HG02623 (cell line): Measurements from ENCODE around the gene INPP5K.
"Not testable (repeated sequence)": the region's sequence is repeated elsewhere in the genome, so short reads cannot be mapped to it uniquely, and the experiment has no call there.

Source experiments
- ATAC-seq: cut with Tn5 transposase; IDR thresholded peaks from one replicate; pipeline ENCODE4 v1.9.1; 2021; ENCODE audit warnings: moderate library complexity; ENCODE audit not compliant: unreplicated experiment

Gene INPP5K

DNA sequence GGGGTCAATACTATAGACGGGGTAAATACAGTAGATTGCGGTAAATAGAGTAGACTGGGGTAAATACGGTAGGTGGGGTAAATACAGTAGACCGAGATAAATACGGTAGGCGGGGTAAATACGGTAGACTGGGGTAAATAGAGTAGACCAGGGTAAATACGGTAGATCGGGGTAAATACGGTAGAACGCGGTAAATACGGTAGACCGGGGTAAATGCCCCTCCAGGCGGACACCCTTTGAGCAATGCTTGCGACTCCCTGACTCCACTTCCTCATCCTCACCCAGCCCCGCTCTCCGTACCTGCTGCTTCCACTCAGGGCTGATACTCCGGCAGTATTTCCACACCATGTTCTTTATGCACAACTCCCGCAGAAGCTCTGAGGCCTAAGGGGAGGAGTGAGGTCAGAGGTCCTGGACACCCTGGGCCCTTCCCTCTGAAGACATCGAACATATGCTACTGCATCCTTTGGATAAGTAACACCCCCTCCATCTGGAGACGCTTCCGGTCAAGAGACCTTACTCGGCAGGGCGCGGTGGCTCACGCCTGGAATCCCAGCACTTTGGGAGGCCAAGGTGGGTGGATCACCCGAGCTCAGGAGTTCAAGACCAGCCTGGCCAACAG is 47.1 kb downstream of the INPP5K start:
- no peak for ATAC-seq

DNA sequence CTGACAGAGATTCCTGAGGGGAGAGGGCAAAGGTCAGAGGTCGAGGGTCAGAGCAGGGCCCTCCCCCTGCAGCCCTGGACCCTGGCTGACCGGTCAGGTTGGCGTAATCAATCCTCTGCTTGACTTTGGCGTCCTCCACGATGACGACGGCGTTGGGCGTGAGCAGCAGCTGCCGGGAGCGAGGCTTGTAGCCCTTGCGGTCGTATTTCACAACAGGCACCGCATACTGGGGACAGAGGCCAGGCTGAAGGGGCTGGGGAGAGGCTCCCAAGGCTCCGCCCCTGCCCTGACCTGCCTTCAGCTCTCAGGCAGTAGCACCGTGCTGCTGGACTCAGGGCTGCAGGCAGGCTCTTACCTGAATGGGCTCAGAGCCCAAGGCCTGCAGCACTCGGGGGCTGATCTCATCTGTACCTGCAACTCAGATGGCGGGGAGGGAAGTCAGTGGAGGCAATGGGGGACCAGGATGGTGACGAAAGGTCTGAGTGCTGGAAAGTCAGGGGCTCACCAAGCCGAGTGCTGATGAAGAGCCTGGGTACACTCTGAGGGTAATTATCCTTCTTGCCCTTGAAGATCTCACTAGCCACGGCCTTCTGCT is 48.4 kb downstream of the INPP5K start:
- no peak for ATAC-seq

DNA sequence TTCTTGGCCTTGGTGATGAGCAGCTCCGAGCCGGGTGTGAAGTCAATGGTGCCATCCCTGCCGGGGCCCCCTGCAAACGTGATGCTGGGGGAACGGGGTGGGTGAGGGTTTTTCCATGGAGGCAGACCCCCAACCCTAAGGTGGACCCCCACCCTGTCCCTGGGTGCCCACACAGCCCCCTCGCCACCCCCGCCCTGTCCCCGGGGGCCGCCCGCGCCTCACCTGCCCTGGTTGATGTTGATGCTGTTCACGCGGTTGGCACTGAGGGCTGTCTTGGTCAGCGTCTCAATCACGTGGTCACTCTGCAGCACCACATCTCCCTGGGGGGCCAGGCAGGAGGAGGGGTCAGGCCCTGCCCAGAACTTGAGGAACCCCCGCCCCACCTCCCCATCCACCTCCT is 49.2 kb downstream of the INPP5K start:
- no peak for ATAC-seq

DNA sequence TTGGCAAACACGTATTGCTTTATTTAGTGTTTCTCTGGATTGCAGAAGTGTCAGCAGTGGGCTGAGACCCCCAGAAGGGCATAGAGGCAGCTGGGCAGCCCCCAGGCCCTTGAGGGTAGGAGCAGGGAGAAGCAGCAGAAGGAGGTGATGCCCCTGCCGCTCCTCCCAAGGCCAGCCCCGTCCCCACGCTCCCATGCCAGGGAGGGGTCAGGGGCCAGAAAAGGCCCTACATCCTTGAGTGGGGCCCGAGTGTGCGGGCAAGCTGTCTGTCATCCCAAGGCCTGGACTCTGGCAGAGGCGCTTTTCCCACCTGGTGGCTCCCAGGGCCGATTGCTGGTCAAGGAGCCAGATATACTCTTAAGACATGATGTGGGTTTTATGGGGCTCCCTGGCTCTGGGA is 52.2 kb downstream of the INPP5K start:
- no peak for ATAC-seq

DNA sequence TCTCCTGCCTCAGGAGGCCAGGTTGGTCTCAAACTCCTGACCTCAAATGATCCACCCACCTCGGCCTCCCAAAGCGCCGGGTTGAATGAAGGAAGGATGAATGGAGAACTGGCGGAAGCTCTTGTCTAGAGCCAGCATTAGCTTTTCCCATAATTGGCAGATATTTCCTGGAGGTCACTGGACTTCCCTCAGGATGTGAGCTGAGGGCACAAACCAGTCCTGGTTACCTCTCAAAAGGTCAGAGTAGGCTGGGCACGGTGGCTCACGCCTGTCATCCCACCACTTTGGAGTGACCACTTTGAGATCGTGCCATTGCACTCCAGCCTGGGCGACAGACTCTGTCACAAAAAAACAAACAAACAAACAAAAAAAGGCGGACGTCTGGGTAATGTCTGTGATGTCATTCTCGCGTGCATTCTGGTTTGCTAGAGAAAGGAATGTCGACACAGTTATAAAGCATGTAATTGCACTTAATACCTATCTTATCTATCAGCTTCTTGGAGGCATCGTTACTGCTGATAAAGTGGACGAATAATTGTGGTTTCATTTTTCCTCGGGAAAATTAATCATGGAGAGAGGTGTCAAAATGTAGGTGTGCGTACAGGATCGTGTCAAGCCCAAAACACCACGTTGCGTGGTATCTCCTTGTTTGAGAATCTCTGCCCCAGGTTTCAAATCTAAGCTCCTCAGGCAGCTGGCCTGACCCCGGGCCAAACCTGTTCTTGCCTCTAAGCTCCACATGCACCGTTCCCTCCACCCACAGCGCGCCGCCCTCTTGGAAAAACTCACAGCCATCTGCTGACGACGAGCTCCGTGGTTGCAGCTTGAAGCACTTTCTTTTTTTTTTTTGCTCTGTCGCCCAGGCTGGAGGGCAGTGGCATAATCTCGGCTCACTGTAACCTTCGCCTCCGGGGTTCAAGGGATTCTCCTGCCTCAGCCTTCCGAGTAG is 54.0 kb downstream of the INPP5K start:
- no peak for ATAC-seq

DNA sequence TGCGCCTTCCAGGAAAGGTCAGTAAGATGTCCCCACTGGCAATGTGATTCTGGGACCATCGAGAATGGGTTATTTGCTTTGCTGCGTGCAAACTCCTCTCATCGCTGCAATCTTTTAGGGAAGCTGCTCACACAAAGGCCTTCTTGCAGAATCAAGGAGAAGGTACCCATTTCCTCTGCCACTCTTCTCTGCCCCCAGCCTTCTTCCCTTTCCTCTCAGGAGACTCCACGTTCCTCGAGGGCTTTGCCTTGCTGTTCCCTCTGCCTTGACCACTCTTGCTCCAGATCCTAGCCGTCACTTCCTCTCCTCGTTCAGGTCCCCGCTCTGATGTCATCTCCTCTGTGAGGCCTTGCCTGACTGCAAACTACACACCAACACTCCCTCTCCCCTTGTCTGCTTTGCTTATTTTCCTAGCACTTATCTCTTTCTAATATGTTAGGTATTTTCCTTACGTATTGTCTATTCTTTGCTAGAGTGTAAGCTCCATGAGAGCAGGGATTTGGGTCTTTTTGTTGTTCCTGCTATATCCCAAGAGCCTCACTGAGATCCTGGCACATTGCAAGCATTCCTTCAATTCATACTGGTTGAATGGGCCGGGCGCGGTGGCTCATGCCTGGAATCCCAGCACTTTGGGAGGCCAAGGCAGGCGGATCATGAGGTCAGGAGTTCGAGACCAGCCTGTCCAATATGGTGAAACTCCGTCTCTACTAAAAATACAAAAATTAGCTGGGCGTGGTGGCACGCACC is 55.0 kb downstream of the INPP5K start:
- no peak for ATAC-seq

DNA sequence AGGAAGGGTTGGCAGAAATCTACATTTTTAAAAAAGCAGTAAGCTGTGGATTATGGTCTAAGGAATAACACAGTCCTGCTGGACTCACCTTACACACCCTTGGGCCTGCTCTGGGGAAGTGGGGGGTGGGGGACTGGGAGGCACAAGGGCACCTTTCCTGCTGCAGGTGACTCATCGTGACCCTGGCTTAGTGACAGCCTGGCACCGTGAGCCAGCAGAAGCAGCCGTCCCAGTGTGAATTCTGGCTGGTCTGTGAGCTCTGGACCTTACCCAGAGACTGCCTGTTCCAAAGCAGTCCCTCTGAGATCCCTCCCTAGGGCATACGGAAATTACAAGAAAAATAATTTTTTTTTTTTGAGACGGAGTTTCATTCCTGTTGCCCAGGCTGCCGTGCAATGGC is 56.2 kb downstream of the INPP5K start:
- no peak for ATAC-seq

DNA sequence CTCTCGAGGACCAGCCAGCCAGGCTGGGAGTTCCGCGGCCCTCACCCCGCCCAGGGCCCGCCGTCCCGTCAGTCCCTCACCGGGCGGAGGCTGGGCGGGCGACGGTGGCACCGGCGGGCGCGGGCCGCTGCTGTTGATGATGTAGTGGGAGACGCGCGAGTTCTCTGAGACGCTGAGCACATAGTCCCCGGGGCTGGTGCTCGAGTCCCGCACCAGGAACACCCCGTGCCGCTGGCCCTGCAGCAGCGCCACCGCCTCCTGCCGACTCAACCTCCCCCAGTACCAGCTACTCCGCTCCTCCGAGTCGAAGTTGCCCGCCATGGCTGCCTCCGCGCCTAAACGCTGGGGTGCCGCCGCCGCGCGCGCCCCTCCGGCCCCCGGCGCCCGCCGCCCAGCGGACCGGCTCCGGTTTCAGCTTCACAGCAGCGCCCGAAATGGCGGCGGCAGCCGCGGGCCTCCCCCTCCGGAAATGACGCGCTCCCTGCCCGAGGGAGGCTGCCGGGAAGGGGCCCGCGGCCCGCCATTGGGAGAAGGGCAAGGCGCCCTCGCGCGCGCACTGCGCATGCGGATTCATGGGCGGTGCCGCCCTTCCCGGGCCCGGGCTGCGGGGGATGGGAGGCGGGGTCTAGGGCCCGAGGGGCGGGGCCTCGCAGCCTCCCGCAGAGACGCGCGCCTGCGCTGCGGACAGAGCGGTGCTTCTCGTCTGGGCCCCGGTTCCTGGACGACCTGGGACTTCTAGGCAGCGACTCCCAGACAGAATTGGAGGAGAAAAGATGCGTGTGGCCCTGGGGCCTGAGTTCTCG is 60.4 kb downstream of the INPP5K start, which contains the start of gene CRK:
Gene CRK (minus strand): TSS at position 436 of the 803 bp plus-strand sequence. CDS start 115 bp downstream, at position 321.
- ATAC-seq, result peak; percentile 75

DNA sequence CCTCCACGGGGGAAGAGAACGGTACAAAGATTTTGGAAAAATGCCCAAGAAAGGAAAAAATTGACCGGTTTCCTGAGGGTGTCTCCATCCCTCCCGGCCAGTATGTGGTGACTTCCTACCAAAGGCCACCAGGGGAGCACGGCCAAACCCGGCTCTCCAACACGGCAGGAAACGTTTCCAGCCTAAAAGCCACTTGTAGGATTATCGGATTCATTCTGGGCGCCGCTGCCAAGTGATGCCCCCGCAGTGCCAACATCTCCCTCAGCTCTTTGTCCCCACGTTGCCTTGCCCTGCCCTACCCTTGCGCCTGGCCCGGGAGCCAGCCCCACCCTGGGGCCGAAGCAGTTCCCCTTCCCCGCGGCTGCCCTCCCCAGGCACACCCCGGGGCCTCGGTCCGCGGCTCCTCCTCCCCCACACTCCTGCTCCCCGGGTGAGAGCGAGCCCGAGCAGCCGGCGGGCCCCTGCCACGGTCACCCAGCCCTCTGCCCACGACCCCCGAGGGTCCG is 61.1 kb downstream of the INPP5K start:
- peak; percentile 27 for ATAC-seq

DNA sequence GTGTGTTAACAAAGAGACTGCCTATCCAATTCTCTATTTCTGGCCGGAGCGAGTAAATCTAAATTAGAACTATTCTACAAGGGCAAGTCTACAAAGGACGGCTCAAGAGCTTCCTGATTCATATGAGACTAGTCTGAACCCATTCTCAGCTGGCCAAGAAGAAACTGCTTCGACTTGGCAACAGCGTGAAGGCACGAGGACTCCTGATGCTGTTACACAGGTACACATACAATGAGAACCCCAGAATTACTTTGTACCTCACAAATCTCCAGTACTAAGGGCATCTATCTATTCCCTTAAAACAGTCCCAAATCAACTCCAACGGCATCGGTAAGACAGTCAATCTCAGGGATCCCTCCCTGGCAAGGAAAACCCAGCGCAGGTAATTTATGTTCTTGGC is 61.9 kb downstream of the INPP5K start:
- ATAC-seq, result no peak

DNA sequence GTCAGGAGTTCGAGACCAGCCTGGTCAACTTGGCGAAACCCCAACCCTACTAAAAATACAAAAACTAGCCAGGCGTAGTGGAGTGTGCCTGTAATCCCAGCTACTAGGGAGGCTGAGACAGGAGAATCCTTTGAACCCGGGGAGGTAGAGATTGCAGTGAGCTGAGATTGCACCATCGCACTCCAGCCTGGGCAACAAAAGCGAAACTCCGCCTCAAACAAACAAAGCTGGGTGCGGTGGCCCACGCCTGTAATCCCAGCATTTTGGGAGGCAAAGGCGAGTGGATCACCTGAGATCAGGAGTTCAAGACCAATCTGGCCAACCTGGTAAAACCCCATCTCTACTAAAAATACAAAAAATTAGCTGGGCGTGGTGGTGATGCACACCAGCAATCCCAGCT is 62.7 kb downstream of the INPP5K start:
- not testable (repeated sequence) for ATAC-seq

DNA sequence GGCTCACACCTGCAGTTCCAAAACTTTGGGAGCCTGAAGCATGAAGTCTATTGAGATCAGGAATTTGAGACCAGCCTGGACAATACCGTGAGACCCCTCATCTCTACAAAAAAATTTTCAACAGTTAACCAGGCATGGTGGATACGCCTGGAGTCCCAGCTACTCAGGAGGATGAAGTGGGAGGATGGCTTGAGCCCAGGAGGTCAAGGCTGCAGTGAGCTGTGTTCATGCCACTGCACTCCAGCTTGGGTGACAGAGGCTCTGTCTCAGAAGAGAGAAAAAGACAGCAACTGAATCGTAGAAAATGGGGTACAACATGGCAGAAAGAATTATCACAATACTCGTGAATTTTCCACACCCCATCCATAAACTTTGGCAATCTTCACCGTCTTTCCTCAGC is 63.6 kb downstream of the INPP5K start:
- ATAC-seq, result no peak

DNA sequence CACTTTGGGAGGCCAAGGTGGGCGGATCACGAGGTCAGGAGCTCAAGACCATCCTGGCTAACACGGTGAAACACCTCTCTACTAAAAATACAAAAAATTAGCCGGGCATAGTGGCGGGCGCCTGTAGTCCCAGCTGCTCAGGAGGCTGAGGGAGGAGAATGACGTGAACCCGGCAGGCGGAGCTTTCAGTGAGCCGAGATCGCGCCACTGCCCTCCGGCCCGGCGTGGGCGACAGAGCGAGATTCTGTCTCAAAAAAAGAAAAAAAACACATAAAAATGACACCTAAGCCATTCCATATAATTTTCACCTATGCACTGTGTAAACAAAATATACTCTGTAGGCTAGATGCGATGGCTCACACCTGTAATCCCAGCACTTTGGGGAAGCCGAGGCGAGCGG is 66.2 kb downstream of the INPP5K start:
- ATAC-seq, result not testable (repeated sequence)

DNA sequence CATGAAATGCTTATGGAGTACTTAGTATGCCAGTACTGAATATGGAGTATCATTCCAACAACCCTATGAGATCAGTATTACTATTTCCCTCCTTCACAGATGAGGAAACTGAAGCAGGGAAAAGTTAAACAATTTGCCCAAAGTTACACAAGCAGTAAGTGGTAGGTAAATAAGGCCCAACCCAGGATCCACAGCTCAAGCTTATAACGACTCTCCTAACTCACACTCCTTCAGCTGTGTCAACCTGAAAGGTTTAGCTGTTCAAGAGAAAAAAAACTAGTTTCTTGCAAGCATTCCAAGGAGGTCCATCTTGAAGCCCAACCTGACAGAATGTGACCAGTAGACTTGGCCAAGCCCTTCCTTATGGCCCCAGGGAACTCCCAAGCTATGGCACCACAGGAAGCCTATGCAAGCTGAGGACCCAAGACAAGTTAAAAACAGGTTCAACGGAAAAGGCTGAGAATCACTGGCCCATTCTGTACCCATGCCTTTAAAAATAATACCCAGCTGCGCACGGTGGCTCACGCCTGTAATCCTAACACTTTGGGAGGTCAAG is 66.9 kb downstream of the INPP5K start:
- no peak for ATAC-seq

DNA sequence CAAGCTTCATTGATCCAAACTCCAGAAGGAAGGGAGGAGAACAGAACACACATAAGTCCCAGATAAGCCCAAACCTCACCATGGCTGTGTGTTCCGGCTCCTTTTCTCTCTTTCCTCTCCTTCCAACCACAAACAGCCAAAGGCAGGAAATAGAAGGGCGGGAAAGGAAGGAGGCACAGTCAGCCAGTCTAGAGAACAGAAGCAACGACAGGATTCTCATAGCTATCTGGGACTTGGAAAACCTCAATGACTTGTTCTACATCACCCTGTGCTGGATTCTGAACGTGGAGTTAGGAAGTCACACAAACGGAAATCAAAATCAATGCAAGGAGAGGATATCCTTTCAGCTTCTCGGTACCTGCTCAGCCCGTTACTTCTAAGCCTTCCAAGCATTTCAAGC is 69.4 kb downstream of the INPP5K start:
- no peak for ATAC-seq

DNA sequence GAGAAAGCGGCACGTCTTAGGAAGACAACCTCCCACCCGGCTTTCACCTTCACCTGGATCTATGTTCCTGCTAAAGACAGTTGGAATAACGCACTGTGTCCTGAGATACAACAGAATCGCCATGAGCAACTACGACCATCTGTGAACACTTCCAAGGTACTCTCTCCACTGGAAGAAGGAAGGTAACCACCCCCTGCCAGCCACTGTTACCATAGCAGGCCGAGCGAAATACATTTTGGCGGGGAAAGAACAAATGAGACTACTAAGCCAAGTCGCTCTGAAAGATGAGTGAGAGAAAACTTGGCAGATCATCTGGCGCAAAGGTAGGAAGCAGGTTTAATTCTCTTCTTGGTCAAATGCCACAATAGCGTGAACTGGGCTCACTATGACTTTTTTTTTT is 70.2 kb downstream of the INPP5K start:
- ATAC-seq, result no peak

DNA sequence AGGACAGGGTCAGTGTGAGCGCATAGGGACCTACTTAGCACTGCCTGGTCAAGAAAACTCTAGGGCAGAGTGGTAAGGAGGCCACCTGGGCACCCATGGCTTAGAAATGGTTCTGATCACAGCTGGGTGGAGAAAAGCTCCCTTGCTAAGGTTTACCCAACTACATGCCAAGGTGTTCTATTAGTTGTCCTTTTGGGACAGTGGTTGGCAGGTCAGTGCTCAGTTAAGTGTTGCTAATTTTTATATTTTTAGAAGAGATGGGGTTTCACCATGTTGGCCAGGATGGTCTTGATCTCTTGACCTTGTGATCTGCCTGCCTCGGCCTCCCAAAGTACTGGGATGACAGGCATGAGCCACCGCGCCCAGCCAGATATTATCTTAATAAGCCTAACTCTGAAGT is 70.7 kb downstream of the INPP5K start:
- not testable (repeated sequence) for ATAC-seq
